ENCODE measurements around the gene SLC38A2.

GRCh38 chr12:46371718-46372543 lies 642 bp downstream of the SLC38A2 start:
- TF ChIP-seq EZH2phosphoT487 (IDR thresholded peaks at IDR 0.05) (no peak), EZH2 (IDR thresholded peaks at IDR 0.05) (no peak), CTCF (IDR thresholded peaks at IDR 0.05) (no peak)

Measured in neural progenitor cell (in vitro differentiated cells).